ENCODE results near the gene TFCP2L1. TPM values are rescaled to one million over a fixed set of nuclear protein-coding genes. Genes with fewer than 3 reads are reported as not detected.

TFCP2L1 gene
- total and polyA plus RNA-seq, 5 experiments from 2014 or later: 0.53 TPM; not detected in 4

DNA sequence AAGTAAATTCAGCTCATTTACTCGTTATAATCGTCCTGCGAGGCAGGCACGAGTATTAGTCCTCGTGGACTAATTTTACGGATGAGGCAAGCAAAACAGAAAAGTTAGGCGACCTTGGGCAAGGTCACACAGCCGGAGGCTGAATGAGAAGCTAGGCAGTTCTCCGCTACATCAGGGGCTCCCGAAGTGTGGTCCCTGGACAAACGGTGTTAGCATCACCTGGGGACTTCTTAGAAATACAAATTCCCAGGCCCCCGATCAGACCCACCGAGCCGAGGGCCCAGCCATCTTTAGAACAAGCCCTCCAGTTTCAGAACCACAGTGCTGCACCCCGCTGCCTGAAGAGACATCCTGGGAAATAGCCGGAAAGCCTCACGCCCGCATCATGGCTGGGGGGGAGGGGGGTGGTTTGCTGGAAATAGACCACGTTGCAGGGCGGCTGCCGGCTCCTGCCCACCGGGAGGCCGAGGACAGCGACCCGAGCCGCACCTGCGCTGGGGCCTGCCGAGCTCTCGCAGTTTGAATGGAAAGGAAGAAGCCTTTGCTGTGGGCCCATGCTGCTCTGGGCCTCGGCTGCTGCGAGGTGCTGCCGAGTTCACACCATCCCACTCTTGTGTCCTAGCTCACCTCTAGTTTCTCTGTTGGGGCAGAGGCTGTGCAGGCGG lies 72.2 kb downstream of the TFCP2L1 start:
- no peak for DNase-seq
- peaks cover 0 to 1% (median 0%) of the 10 kb centered on the region in 9 donors for H3K9me3 Mint-ChIP-seq
- peaks cover 0 to 11% (median 0%) of the 10 kb centered on the region in 5 donors for H3K27me3 Mint-ChIP-seq
- no peaks in the 10 kb centered on the region for H3K36me3 Mint-ChIP-seq
- no peak for ATAC-seq
- no peaks in the 10 kb centered on the region for H3K4me1 Mint-ChIP-seq
- H3K27ac Mint-ChIP-seq: no peak overlapping the region
- POLR2A ChIA-PET: no interaction called here
- no peak overlapping the region for H3K4me3 Mint-ChIP-seq

- H3K4me1 Mint-ChIP-seq: no peaks in the 10 kb centered on the region
- peaks cover 0 to 1% (median 0%) of the 10 kb centered on the region in 9 donors for H3K9me3 Mint-ChIP-seq
- H3K4me3 Mint-ChIP-seq: no peak overlapping the region
- H3K27ac Mint-ChIP-seq: no peak overlapping the region
- ATAC-seq: no peak
- no peak for DNase-seq
- POLR2A ChIA-PET: no interaction called here
- H3K36me3 Mint-ChIP-seq: no peaks in the 10 kb centered on the region
- peaks cover 0 to 7% (median 0%) of the 10 kb centered on the region in 5 donors for H3K27me3 Mint-ChIP-seq
Observed at GRCh38 chr2:121211689-121212151, 73.3 kb downstream of the TFCP2L1 start.

DNA sequence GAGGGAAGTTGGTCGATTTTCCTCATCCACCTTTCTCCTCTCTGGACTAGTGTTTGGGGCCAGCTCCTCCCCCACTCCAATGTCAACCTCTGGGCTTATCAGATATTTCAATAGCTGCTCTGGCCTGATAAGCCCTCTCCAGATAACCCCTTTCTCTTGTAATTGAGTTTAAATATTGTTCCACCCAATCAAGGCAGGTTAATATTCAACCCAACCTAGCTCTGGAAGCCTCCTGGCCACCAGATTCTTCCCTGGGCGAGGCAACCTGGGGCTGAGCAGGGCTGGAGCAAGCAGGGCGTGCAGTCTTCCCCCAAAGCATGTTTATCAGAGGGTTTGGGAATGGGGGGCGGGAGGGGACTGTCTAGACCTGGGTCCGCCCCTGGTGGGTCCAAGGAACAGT lies 73.8 kb downstream of the TFCP2L1 start:
- peaks cover 0 to 6% (median 0%) of the 10 kb centered on the region in 5 donors for H3K27me3 Mint-ChIP-seq
- H3K36me3 Mint-ChIP-seq: no peaks in the 10 kb centered on the region
- H3K9me3 Mint-ChIP-seq: peaks cover 0 to 1% (median 0%) of the 10 kb centered on the region in 9 donors
- no peaks in the 10 kb centered on the region for H3K4me1 Mint-ChIP-seq
- no peak for ATAC-seq
- no peak for DNase-seq
- no peak overlapping the region for H3K27ac Mint-ChIP-seq
- H3K4me3 Mint-ChIP-seq: no peak overlapping the region
- POLR2A ChIA-PET: no interaction called here

DNA sequence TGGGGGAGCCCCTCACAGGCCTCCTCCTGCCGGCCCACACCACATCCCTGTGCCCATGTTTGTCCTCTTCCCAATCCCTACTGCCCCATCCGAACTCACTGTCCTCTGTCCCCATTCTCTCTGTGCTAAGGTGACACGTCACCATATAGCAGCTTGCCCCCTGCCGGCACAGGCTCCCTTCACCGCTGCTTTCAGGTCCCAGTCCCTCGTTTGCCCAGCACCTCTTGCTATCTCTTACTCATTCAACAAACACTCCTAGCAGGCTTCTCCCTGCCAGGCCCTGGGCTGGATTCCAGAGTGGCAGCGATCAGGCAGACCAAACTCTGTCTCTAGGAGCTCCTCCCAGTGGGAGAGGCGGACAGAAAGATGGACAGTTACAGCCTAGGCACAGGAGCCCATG lies 74.3 kb downstream of the TFCP2L1 start:
- no peak for ATAC-seq
- POLR2A ChIA-PET: no interaction called here
- H3K27ac Mint-ChIP-seq: no peak overlapping the region

GRCh38 chr2:121209014-121209610 lies 75.9 kb downstream of the TFCP2L1 start:
- H3K4me3 Mint-ChIP-seq: no peak overlapping the region
- ATAC-seq: no peak
- H3K27me3 Mint-ChIP-seq: peaks cover 0 to 6% (median 0%) of the 10 kb centered on the region in 5 donors

More for the DNA sequence above, 74.3 kb downstream of the TFCP2L1 start:
- Mint-ChIP-seq H3K27me3 (peaks cover 0 to 6% (median 0%) of the 10 kb centered on the region in 5 donors), H3K4me1 (no peaks in the 10 kb centered on the region), H3K9me3 (peaks cover 0 to 1% (median 0%) of the 10 kb centered on the region in 9 donors), H3K4me3 (no peak overlapping the region), H3K36me3 (no peaks in the 10 kb centered on the region)
- no peak for DNase-seq

DNA sequence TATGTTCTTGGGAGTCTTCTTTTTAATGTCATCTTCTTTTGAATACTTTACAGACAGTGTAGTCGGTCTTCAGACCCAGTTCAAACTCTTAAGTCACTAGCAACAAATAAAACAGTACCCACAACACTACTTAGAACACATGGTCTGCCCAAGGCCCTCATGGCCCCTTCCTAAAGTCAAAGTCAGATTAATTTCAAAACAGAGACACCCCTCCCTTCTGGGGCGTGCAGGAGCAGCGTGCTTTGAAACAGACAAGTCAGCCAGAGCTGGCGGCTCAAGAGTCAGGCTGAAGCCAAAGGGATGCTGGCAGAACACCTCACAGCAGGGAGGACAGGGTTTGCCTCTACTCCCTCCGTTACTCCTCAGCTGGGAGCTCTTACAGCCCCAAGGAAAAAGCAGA lies 77.5 kb downstream of the TFCP2L1 start:
- no peak for ATAC-seq

More at GRCh38 chr2:121209014-121209610, 75.9 kb downstream of the TFCP2L1 start:
- H3K4me1 Mint-ChIP-seq: no peaks in the 10 kb centered on the region
- no peak for DNase-seq
- POLR2A ChIA-PET: no interaction called here
- H3K9me3 Mint-ChIP-seq: peaks cover 0 to 1% (median 0%) of the 10 kb centered on the region in 9 donors
- H3K36me3 Mint-ChIP-seq: no peaks in the 10 kb centered on the region
- H3K27ac Mint-ChIP-seq: no peak overlapping the region

GRCh38 chr2:121205321-121205942 lies 79.6 kb downstream of the TFCP2L1 start:
- DNase-seq (no peak), ATAC-seq (no peak)
- Mint-ChIP-seq H3K4me3 (no peak overlapping the region), H3K36me3 (no peaks in the 10 kb centered on the region), H3K27me3 (peaks cover 0 to 1% (median 0%) of the 10 kb centered on the region in 5 donors), H3K4me1 (no peaks in the 10 kb centered on the region), H3K9me3 (peaks cover 0 to 1% (median 0%) of the 10 kb centered on the region in 9 donors), H3K27ac (no peak overlapping the region)
- POLR2A ChIA-PET: no interaction called here

More for the DNA sequence above, 77.5 kb downstream of the TFCP2L1 start:
- Mint-ChIP-seq H3K4me1 (no peaks in the 10 kb centered on the region), H3K27ac (no peak overlapping the region), H3K9me3 (peaks cover 0 to 1% (median 0%) of the 10 kb centered on the region in 9 donors), H3K36me3 (no peaks in the 10 kb centered on the region), H3K27me3 (peaks cover 0 to 1% (median 0%) of the 10 kb centered on the region in 5 donors), H3K4me3 (no peak overlapping the region)
- POLR2A ChIA-PET: no interaction called here
- no peak for DNase-seq

DNA sequence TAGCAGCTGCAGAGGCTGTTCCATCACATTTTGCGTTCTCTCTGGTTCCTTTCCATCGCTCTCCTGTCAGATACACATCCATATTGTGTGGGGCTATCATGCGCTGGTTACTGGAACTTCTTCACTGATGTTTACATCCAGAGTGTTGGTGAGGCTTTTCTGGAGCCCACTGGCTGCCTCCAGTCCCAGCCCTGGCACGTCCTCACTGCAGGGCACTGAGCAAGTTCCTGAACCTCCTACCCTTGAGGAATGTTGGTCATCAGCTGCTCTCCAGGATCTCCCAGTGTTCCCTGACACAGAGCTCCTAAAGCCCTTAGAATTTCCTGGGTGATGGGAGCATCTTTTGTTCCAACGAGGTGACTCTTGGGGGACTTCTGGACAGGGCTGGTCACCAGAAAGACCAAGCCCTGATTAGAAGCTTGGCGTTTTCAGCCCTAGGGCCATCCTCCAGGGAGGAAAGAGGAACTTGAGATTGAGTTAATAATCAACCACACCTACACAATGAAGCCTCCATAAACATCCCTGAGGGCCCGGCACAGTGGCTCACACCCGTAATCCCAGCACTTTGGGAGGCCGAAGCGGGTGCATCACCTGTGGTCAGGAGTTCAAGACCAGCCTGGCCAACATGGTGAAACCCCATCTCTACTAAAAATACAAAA lies 81.3 kb downstream of the TFCP2L1 start:
- Mint-ChIP-seq H3K27me3 (peaks cover 0 to 1% (median 0%) of the 10 kb centered on the region in 5 donors), H3K4me1 (no peaks in the 10 kb centered on the region), H3K9me3 (no peaks in the 10 kb centered on the region), H3K36me3 (no peaks in the 10 kb centered on the region), H3K4me3 (no peak overlapping the region), H3K27ac (no peak overlapping the region)
- no peak for ATAC-seq
- DNase-seq: no peak
- POLR2A ChIA-PET: no interaction called here

DNA sequence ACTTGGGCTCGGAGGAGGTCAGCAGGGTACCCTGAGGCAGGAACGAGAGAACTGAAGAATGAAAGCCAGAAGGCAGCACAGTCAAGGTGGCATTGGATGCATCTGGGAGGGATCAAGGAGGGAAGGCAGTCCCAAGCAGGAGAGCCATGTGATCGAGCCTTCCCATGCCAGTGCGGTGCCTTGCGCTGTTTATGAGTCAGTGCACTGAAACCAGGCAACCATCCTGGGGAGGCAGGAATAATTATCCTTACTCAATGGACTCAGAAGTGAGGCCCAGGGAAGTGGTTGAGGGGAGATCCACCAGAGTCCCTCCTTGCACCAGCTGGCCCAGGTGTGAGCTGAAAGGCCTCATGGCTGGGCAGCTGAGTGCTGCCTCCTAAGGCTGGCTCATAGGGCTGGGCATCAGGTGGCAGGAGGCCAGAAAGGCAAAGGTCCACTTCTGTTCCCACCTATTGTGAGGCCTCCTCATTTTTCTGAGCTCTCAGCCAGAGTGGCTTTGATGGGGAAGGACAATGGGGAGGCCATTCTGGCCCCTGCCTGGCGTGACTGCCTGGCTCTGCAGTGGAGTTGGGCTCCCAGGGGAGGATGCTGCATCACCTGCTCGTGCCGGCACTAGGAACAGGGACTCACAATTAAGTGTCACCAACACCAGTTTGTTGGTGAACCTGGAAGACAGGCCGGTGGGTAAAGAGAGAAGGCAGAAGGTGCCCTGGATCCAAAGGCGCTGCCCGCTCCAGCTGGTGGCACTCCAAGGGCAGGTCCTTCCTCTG lies 82.3 kb downstream of the TFCP2L1 start:
- ATAC-seq: no peak
- H3K4me1 Mint-ChIP-seq: no peaks in the 10 kb centered on the region
- no peaks in the 10 kb centered on the region for H3K36me3 Mint-ChIP-seq
- no peak overlapping the region for H3K27ac Mint-ChIP-seq
- H3K27me3 Mint-ChIP-seq: peaks cover 0 to 1% (median 0%) of the 10 kb centered on the region in 5 donors
- H3K9me3 Mint-ChIP-seq: no peaks in the 10 kb centered on the region
- POLR2A ChIA-PET: no interaction called here
- no peak for DNase-seq
- H3K4me3 Mint-ChIP-seq: no peak overlapping the region

GRCh38 chr2:121201796-121202195 lies 83.2 kb downstream of the TFCP2L1 start:
- H3K9me3 Mint-ChIP-seq: no peaks in the 10 kb centered on the region
- no peak for ATAC-seq
- no peak overlapping the region for H3K27ac Mint-ChIP-seq
- POLR2A ChIA-PET: no interaction called here
- no peak overlapping the region for H3K4me3 Mint-ChIP-seq
- H3K27me3 Mint-ChIP-seq: peaks cover 0 to 1% (median 0%) of the 10 kb centered on the region in 5 donors
- H3K36me3 Mint-ChIP-seq: no peaks in the 10 kb centered on the region
- no peak for DNase-seq
- no peaks in the 10 kb centered on the region for H3K4me1 Mint-ChIP-seq

DNA sequence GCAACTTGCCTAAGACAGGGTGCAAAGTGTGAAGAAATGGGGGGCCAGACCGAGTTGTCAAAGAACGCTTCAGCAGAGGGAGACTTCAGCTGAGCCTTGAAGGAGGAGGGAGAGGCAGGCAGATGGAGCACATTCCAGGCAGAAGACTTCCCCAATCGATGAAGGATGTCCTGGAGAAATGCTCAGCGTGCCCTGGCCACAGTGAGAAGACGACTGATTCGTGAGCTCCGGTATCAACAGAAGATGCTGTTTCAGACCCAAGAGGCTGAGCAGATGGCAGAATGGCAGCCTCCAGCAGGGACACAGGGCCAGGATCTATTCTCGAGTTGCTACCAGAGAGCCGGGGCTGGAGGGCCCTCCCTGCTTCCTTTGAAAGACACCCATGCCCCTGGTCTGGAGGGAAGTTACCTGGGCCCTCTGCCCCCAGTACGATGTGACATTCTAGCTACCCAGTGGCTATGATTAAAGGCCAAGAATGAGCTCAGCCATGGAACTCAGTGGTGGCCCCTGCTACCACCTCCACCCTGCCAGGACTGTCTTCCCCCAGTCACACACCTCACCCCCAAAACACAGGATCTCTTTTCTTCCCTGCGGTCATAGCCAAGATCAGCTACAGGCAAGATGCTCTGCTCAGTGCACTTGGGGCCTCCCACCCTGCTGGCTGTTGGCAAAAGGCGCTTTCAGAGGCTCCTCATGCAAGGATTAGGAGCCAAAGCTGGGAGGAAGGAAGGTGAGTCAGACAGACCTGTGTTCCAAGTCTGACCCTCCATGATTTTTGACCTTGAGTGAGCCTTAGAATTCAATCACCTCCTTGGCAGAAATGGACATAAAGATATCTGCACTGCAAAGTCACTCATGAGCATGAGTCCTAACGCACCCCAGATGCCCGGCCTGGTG lies 84.3 kb downstream of the TFCP2L1 start:
- Mint-ChIP-seq H3K9me3 (no peaks in the 10 kb centered on the region), H3K36me3 (no peaks in the 10 kb centered on the region), H3K4me3 (no peak overlapping the region), H3K27ac (no peak overlapping the region), H3K27me3 (no peaks in the 10 kb centered on the region), H3K4me1 (no peaks in the 10 kb centered on the region)
- DNase-seq (no peak), ATAC-seq (no peak)
- POLR2A ChIA-PET: no interaction called here

DNA sequence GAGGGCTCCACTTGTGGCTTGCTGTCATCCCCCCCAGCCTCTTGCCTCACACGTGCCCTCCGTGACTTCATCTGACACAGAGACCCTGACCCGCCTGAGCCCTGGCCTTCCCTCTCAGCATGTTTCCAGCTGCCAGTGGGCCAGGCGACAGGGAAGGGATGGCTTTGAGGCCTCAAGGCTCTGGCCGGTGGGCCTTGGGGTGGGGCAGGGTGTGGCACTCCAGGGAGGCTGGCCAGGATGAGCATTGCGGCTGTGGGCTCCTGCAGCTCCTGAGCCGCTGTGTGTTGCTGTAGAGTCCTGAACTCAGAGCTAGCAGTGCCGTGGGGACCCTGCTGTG lies 85.0 kb downstream of the TFCP2L1 start:
- POLR2A ChIA-PET: no interaction called here
- Mint-ChIP-seq H3K36me3 (no peaks in the 10 kb centered on the region), H3K4me3 (no peak overlapping the region), H3K4me1 (no peaks in the 10 kb centered on the region), H3K27ac (no peak overlapping the region), H3K27me3 (peaks cover 0 to 2% (median 0%) of the 10 kb centered on the region in 5 donors), H3K9me3 (no peaks in the 10 kb centered on the region)
- DNase-seq: no peak
- ATAC-seq: no peak
